GM04503 (cell line): ENCODE data around the gene RASL11B.
A peak's percentile ranks its signal among the peaks of the same experiment; 100 is the strongest.

Experiments used
- DNase-seq: peaks from one replicate; pipeline ENCODE4 v3.0.0-alpha.2; 2012; ENCODE audit warnings: low read depth

The RASL11B gene

GRCh38 chr4:52843351-52843750, 18.8 kb upstream of the RASL11B start:
- no peak for DNase-seq

DNA sequence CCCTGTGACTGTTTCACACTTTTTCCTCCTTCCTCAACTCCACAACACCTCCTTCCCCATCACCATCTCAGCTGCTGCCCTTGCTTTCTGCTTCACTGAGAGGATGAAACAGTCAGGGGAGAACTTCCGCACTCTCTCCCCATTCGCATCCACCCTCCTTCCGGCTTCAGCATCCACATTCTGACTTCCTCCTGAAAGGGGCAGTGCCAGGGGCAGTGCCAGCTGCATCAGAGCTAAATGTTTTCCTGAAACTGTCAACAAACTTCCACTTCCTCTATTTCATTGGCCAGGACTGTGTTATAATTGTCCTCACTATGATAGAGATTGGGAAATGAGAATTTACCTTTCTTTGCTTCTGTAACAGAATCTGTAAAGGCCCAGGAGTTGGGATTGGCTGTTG, 18.2 kb upstream of the RASL11B start:
- DNase-seq = no peak

GRCh38 chr4:52844596-52844995, 17.5 kb upstream of the RASL11B start:
- DNase-seq = no peak

DNA sequence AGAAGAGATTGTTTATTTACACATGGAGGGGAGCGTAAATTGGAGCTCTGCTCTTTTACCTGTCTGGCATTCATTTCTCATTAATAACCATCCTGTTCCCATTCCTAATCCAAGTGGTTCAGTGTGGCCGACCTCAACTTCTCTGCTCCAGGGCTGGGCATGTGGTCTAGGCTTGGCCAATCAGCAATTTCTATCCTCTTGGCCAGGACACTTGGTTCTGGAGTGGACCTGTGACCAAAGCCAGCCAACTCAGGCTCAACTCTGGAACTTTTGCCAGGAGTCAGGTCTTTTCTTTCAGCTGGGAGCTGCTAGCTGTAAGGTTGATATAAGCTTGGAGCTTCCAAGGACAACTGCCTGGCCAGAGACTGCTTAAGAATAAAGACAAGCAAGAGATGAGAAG, 15.6 kb upstream of the RASL11B start:
- DNase-seq = no peak

DNA sequence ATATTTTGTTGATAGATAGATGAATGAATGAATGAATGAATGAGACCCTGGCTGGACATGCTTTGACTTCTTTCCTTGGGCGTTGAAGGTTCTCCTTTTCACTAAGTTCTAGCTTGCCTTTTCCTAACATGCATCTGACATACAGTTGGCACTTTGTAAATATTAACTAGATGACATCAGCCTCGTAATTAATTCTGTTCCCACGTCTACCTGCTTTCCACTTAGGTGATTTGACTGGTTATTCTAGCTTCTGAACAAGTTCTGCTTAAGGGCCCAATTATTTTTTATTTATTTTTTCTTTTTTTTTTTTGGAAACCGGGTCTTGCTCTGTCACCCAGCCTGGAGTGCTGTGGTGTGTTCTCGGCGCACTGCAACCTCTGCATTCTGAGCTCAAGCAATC, 13.9 kb upstream of the RASL11B start:
- DNase-seq = no peak

DNA sequence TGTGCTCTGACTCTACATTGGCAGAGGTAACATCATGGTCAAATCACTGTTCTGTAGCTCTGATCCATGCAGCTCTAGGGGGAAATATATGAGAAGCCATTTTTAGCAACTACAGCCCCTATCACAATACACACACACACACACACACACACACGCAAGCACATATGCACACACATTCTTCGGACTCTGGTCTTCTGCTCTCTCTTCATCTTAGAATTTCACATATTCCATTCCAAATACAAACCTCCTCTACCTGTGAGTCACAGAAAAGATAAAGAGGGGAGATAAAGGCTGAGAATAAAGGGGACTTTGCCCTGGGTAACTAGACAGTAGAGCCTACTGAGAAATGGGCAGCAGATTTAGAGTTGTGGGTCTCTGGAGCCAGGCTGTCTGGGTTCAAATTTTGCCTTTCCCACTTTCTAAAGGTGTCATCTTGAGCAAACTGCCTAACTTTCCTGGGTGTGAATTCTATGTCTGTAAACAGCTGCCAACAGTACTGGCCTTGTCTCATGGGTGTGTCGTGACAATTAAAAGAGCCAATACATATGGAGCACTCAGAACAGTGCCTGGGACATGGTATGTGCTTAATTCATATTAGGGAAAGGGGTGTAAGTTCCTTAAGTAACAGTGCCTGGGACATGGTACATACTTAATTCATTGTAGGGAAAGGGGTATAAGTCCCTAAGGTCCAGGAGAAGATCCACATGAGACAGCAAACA, 11.6 kb upstream of the RASL11B start:
- no peak for DNase-seq

DNA sequence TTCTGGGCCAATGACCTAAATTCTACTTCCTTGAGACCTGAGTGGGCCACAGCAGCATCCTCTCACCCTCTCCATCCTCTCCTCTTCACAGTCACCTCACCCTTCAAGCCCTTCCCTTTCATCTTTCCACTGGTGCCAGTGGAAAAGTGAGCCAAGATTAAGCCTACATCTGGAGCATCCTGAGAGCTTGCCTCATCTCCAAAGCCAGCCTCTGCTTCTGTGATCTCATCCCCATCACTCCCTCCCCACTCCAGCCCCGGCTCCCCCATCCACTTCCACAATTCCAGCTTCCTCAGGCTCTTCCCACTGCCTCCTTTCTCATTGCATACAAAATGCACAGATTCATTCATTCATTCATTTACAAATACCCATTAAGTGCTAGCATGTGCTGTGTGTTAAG, 10.1 kb upstream of the RASL11B start:
- no peak for DNase-seq

DNA sequence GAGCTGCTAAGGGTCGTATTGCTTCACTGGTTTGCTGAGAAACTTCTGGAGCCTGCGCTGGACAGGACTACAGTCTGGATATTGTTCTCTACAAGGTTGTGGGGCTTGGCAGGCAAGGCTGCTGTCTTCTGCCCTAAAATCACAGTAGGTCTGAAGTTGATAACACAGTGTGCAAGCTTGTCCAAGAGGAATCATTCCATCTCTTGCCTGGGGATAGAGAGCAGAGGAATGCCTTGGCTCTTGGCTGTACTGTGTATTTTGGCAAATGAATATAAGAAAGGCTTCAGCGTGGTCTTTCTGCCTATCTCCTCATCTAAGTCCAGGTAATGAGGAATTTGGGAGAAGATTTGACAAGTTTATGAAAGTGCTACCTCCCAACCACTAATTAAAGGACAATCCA, 9.4 kb upstream of the RASL11B start:
- DNase-seq = no peak

DNA sequence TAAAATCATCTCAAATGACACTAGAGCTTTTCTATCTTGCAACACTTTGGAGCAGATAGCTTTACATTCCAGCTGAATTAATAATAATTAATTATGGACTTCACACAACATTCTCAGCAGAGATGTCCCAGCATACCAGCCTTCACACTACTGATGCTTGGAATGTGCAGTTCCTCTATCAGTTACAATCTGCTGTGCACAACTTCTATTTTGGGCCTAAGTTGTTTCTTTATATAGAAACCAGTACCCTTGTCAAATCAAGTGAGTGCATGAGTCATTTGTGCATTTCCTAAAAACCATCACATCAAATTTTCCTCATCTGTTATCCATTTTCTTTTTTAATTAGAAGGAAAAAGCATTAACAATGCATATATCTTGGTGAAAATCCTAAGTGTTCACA, 8.8 kb upstream of the RASL11B start:
- DNase-seq = peak; percentile 78

DNA sequence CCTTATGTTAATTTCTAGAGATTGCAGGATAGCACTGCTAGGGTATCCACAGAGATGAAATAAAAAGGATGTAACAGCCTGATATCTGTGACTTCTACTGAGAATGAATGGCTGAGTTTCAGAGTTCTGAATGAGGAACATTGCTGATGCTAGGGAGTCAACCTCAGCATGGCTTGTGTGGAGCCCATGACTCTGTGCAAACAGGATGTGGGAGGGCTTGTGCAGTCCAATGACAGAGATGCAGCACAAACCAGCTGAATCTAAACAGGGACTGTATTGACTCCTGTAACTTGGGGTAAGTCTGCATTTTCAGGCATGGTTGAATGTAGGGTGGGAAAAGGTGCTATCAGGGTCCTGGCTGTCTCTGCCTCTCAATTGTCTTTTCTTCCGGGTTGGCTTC, 5.3 kb upstream of the RASL11B start:
- DNase-seq = no peak

- no peak for DNase-seq
Observed at GRCh38 chr4:52860361-52860760, 1.8 kb upstream of the RASL11B start.

DNA sequence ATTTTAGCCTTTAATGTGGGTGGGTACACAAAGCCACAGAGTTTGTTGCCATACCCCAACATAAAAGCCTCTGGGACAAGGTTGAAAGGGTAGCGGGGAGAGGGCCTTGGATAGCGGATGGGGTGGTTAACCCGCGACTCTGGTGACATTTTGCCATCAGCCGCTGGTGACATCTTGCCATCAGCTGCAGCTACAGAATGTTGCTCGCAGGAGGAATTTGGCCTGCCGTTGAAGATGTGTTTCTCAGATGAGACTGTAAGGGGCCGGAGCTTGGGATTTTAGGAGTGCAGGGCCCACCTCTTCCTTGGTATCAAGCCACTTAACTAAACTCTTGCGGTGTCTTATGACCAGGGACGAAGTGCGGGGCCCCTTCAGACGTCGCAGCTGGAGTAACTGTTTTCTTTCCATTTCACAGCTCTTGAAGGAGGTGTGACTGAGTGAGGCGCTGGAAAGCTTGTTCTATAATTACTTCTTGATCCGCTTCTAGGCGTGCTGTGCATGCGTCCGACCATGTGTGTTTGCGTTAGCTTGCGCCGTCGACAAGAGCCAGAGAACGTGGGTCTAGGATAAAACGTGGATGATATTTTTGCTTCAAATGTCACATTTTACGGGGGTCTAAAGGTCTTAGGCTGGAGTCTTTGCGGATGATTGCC, 820 bp upstream of the RASL11B start:
- no peak for DNase-seq

DNA sequence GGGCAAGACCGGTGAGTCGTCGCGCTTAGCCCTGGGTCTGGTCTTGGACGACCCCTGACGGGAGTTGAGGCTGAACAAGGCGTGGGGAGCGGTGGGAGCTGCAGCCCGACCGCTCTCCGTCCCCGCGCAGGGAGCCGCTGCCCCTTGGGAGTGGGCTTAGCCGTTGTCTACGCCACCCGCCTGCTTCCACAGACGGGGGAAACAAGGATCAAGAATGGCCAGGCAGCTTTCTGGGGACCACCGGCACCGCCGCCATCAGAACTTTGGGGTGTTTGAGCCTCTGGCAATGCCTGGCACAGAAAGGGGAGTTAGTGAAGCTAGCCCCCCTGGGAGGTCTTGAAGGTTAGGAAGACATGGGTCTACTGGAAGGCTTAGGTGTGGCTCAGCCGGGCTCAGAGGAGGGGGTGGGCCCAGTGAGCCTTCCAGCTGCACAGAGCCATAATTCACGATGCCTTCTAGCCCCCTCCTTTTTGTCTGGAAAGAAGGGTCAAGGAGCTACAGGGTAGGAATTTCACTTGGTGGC, 583 bp downstream of the RASL11B start:
- no peak for DNase-seq

GRCh38 chr4:52863324-52863723, 1.2 kb downstream of the RASL11B start:
- no peak for DNase-seq

DNA sequence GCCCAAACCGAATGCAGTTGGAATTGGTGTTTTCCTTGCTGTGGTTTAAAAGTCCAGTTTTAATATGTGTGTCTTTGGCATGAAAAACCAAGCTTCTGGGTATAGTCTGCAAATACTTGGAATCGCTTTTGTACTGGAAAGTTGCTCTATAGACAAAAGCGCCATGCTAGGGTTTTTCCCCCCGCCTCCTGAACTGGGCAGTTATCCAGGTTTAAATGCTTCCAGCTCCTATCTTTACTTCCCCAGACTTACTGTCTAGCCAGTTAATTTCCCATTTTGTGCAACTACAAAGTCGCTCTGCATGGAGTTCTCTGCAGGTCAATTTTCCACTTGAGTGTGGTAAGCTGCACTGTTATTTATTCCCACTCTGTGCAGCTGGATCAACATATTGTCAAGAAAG, 2.7 kb downstream of the RASL11B start:
- DNase-seq = no peak

DNA sequence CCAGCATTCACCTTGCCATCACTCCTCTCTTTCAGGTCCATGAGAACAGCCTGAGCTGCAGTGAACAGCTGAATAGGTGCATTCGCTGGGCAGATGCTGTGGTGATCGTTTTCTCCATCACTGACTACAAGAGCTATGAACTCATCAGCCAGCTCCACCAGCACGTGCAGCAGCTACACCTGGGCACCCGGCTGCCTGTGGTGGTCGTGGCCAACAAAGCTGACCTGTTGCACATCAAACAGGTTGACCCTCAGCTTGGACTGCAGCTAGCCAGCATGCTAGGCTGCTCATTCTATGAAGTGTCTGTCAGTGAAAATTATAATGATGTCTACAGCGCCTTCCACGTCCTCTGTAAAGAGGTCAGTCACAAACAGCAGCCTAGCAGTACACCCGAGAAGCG, 3.2 kb downstream of the RASL11B start:
- DNase-seq = no peak

DNA sequence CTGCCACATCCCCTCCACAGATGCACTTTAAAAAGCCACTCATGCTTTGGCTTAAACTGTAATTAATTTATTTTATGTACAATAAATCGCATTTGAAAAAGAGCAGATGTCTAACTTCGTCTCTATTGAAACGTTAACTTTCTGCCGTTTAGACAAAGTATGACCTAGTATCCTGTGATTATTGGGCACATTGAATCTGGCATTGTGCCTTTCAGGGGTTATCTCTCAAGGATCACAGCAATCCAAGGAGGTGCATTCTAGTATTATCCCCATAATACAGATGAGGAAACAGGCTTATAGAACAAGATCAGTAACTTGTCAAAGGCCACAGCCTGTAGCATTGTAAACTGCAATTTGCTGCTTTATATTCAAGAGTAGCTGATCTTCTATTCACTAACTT, 4.6 kb downstream of the RASL11B start:
- DNase-seq = no peak

DNA sequence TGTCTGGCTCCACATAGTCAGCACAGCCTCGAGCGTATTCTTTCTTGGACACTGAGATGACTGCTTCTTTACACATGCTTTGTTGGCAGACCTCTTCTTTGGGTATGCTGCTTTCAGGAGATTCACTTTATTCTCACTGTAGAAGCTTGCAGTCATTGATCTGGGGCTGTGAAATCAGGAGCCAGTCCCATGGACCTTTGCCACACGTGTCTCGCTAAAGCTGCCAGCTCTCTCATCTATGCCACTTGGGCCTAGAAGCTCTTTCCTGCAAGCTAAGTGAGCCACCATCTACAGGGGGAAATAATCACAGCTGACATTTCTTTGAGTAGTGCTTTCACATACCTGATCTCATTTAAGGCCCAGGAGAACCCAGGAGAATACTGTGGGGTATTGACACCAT, 5.0 kb downstream of the RASL11B start:
- DNase-seq = no peak

DNA sequence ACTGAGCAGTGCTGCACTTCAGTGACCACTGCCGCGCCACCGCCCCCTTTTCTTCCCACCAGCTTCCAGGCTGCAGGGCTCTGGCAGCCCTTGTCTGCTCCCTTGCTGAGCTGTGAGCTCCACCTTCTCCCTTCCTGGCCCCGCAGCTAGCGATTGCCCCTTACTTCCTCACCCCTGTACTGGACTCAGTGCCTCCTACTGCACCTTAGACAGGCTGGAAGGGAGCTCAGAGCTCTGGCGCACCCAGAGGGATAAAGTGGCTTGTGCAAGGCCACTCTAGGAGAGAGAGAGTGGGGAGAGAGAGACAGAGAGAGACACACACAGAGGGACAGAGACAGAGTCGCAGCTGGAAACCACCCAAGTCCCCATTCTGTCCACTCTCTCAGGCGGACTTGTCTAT, 6.0 kb downstream of the RASL11B start:
- DNase-seq = no peak

DNA sequence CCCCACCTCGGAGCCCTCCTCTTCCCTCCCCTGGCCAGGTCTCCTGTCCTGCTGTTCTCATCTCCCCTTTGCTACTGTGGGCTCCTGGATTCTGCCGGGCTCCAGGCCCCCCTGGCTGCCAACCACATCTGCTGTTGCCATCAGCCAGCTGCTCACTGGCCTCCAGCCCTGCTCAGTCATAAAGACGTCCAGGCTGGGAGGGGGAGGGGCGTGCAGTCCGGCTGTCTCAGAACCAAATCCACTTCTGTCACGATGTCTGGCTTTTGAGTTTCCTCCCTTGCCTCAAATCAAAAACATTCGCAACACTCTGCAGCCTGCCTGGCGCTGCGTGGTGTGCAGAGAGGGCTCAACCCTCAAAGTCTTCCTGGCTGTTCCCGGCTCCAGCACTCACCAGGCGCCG, 7.1 kb downstream of the RASL11B start:
- DNase-seq = no peak

DNA sequence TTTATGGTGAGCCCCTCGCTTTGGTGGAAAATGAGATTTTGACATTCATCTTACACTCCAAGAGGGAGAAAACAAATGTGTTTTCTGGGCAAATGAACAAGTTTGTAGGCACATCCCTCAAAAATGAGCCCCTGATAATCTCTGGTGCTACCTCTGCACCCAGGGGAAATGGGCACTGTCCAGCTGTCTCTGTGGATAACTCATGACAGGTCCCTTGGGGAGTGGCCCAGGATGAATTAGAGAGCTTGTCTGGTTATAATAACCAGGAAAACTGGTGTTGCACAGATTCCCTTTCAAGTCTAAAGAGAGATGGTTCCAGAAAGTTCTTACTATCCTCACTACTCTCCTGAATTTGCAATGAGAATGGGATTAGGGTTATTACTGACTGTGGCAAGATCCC, 7.5 kb downstream of the RASL11B start:
- no peak for DNase-seq

GRCh38 chr4:52870225-52870624, 8.1 kb downstream of the RASL11B start:
- DNase-seq = no peak

- no peak for DNase-seq
Observed at GRCh38 chr4:52873191-52873590, 11.1 kb downstream of the RASL11B start.

DNA sequence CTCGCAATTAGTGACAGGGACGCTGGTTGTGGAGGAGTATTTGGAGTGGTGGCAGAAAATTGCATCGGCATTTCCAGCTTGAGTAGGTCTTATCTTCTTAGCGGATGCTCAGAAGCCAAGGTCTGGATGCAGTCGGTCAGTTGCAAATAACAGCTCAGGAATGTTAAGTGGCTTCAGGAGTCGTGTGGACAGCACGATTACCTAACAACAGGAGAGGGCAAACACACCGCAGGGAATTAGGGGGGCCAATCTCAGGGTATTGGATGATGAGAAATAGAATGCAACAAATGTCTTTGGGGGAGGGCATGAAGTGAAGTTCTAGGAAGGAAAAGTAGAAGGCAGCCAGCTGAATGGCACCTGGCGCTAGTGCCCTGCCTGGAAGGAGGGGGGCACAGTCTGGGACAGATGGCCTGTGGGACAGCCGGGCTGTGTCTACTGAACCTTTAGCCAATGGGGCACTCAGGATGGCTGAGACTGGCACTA, 11.8 kb downstream of the RASL11B start:
- DNase-seq = no peak
